ENCODE measurements around the gene FAM167B. TPM values are rescaled to one million over a fixed set of nuclear protein-coding genes. Genes with fewer than 3 reads are reported as not detected.
"Not testable (repeated sequence)": the region's sequence is repeated elsewhere in the genome, so short reads cannot be mapped to it uniquely, and the experiment has no call there.

FAM167B gene
- total RNA-seq, 1 experiment from 2014 or later = 1.5 TPM

DNA sequence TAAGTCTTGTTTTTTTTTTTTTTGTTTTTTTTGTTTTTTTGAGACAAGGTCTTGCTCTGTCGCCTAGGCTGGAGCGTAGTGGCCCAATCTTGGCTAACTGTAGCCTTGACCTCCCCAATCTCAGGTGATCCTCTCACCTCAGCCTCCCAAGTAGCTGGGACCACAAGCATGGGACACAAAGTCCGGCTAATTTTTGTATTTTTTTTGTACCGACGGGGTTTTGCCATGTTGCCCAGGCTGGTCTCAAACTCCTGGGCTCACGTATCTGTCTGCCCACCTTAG lies 10.1 kb downstream of the FAM167B start:
- no peak overlapping the region for H2BK20ac ChIP-seq (ENCODE audit: low read depth, low read length, poor library complexity, severe bottlenecking)
- Mint-ChIP-seq H3K27me3 (ENCODE audit: low read depth) (no peaks in the 10 kb centered on the region; the same call in 1 of the 2 replicates), H3K4me3 (no peak overlapping the region), H3K9me3 (no peaks in the 10 kb centered on the region; a peak in 1 of 5 replicates), H3K36me3 (ENCODE audit: insufficient read depth in 1 of 3, low read depth in 3 of 3) (no peaks in the 10 kb centered on the region), H3K27ac (no peak overlapping the region), H3K4me1 (peaks cover 3 to 6% of the 10 kb centered on the region in 2 experiments; a peak in 3 of 4 replicates)
- H3K79me1 ChIP-seq (ENCODE audit: insufficient read depth, low read depth, low read length, poor library complexity, severe bottlenecking) = no peaks in the 10 kb centered on the region
- H3K56ac ChIP-seq (ENCODE audit: insufficient read length, low read depth, low read length) = no peak overlapping the region
- WGBS (ENCODE audit: extremely low coverage, insufficient read length, low lambda C conversion rate) = no CpG with 5 or more reads among the region's 6 CpGs
- no peak overlapping the region for H3K27ac ChIP-seq (ENCODE audit: insufficient read length, low read depth, low read length)
- H3K4me2 ChIP-seq (ENCODE audit: insufficient read depth, insufficient read length, low read length) = no peak overlapping the region
- H2BK120ac ChIP-seq (ENCODE audit: low read depth, low read length, poor library complexity, severe bottlenecking) = no peak overlapping the region
- TF ChIP-seq, protein P1, sequence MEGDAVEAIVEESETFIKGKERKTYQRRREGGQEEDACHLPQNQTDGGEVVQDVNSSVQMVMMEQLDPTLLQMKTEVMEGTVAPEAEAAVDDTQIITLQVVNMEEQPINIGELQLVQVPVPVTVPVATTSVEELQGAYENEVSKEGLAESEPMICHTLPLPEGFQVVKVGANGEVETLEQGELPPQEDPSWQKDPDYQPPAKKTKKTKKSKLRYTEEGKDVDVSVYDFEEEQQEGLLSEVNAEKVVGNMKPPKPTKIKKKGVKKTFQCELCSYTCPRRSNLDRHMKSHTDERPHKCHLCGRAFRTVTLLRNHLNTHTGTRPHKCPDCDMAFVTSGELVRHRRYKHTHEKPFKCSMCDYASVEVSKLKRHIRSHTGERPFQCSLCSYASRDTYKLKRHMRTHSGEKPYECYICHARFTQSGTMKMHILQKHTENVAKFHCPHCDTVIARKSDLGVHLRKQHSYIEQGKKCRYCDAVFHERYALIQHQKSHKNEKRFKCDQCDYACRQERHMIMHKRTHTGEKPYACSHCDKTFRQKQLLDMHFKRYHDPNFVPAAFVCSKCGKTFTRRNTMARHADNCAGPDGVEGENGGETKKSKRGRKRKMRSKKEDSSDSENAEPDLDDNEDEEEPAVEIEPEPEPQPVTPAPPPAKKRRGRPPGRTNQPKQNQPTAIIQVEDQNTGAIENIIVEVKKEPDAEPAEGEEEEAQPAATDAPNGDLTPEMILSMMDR (conservative IDR thresholded peaks at IDR 0.05) = no peak
- no peaks in the 10 kb centered on the region for H3K9me3 ChIP-seq (ENCODE audit: control insufficient read depth, low read depth, low read length)
- H2AK5ac ChIP-seq (ENCODE audit: insufficient read length, low read length) = no peak overlapping the region
- no peak overlapping the region for H2BK12ac ChIP-seq (ENCODE audit: insufficient read length, low read depth, low read length)
- peaks cover under 1% of the 10 kb centered on the region; the same call in 1 of the 2 replicates for H3K4me1 ChIP-seq (ENCODE audit: insufficient read depth, low read length)
- no peak for DNase-seq
- no peak overlapping the region for H3K4ac ChIP-seq (ENCODE audit: low read depth, low read length)
- no peaks in the 10 kb centered on the region for H3K79me2 ChIP-seq (ENCODE audit: insufficient read depth, low read length)
- no peaks in the 10 kb centered on the region; the same call in 1 of the 2 replicates for H3K27me3 ChIP-seq (ENCODE audit: insufficient read depth, low read length)
- H3T11ph ChIP-seq (ENCODE audit: low read length) = no peak overlapping the region
- no peak overlapping the region for H2BK15ac ChIP-seq (ENCODE audit: low read depth, low read length)
- no peak overlapping the region for H2AFZ ChIP-seq (ENCODE audit: low read length)
- no peak overlapping the region for H4K5ac ChIP-seq (ENCODE audit: insufficient read length, low read depth, low read length)
- no peaks in the 10 kb centered on the region for H3K23me2 ChIP-seq (ENCODE audit: insufficient read length, low read depth, low read length, poor library complexity, severe bottlenecking)
- H2BK5ac ChIP-seq (ENCODE audit: insufficient read length, low read length) = no peak overlapping the region
- no peak overlapping the region for H4K8ac ChIP-seq (replicated peaks; ENCODE audit: insufficient read length, low read depth, low read length)
- H3K9ac ChIP-seq (ENCODE audit: extremely low read depth, insufficient read length, low read length) = no peak overlapping the region
- no peak overlapping the region for H3K14ac ChIP-seq (ENCODE audit: insufficient read depth, low read length)
- H3K23ac ChIP-seq (ENCODE audit: insufficient read length, low read depth, low read length) = no peak overlapping the region
- H3K18ac ChIP-seq (ENCODE audit: insufficient read length, low read depth, low read length) = no peak overlapping the region
- no peak overlapping the region for H4K91ac ChIP-seq (ENCODE audit: insufficient read length, low read depth, low read length)
- H4K20me1 ChIP-seq (ENCODE audit: control insufficient read depth, insufficient read depth, insufficient read length) = no peaks in the 10 kb centered on the region

DNA sequence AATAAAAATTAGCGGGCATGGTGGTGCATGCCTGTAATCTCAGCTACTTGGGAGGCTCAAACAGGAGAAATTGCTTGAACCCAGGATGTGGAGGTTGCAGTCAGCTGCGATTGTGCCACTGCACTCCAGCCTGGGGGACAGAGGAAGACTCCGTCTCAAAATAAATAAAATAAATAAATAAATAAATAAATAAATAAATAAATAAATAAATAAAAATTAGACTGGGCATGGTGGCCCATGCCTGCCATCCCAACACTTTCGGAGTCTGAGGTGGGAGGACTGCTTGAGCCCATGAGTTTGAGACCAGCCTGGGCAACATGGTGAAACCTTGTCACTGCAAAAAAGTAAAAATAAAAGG lies 16.2 kb downstream of the FAM167B start:
- not testable (repeated sequence) for H3K4me1 ChIP-seq (ENCODE audit: insufficient read depth, low read length); DNase-seq; H4K20me1 ChIP-seq (ENCODE audit: control insufficient read depth, insufficient read depth, insufficient read length); H2BK5ac ChIP-seq (ENCODE audit: insufficient read length, low read length); H2AK5ac ChIP-seq (ENCODE audit: insufficient read length, low read length); H4K8ac ChIP-seq (replicated peaks; ENCODE audit: insufficient read length, low read depth, low read length); H4K91ac ChIP-seq (ENCODE audit: insufficient read length, low read depth, low read length); H3T11ph ChIP-seq (ENCODE audit: low read length); H3K23me2 ChIP-seq (ENCODE audit: insufficient read length, low read depth, low read length, poor library complexity, severe bottlenecking); H3K4ac ChIP-seq (ENCODE audit: low read depth, low read length); H3K56ac ChIP-seq (ENCODE audit: insufficient read length, low read depth, low read length); H3K9me3 Mint-ChIP-seq; H3K9ac ChIP-seq (ENCODE audit: extremely low read depth, insufficient read length, low read length); H3K9me3 ChIP-seq (ENCODE audit: control insufficient read depth, low read depth, low read length); H4K5ac ChIP-seq (ENCODE audit: insufficient read length, low read depth, low read length); H2BK120ac ChIP-seq (ENCODE audit: low read depth, low read length, poor library complexity, severe bottlenecking); H3K79me1 ChIP-seq (ENCODE audit: insufficient read depth, low read depth, low read length, poor library complexity, severe bottlenecking); H3K36me3 Mint-ChIP-seq (ENCODE audit: insufficient read depth in 1 of 3, low read depth in 3 of 3); H2BK12ac ChIP-seq (ENCODE audit: insufficient read length, low read depth, low read length); H3K79me2 ChIP-seq (ENCODE audit: insufficient read depth, low read length); H2BK15ac ChIP-seq (ENCODE audit: low read depth, low read length); H3K14ac ChIP-seq (ENCODE audit: insufficient read depth, low read length); H3K18ac ChIP-seq (ENCODE audit: insufficient read length, low read depth, low read length); H3K27ac Mint-ChIP-seq; H3K27me3 Mint-ChIP-seq (ENCODE audit: low read depth); H3K4me3 Mint-ChIP-seq; H3K4me2 ChIP-seq (ENCODE audit: insufficient read depth, insufficient read length, low read length); H2BK20ac ChIP-seq (ENCODE audit: low read depth, low read length, poor library complexity, severe bottlenecking); H3K23ac ChIP-seq (ENCODE audit: insufficient read length, low read depth, low read length); H2AFZ ChIP-seq (ENCODE audit: low read length); H3K27ac ChIP-seq (ENCODE audit: insufficient read length, low read depth, low read length); H3K27me3 ChIP-seq (ENCODE audit: insufficient read depth, low read length)
- no CpG with 5 or more reads among the region's 4 CpGs for whole genome bisulfite sequencing (ENCODE audit: extremely low coverage, insufficient read length, low lambda C conversion rate)
- peaks cover 4 to 16% of the 10 kb centered on the region in 2 experiments for H3K4me1 Mint-ChIP-seq

Data from H9 (cell line).